ENCODE measurements around the gene SPSB3.

- TF ChIP-seq CTCF (IDR thresholded peaks at IDR 0.05) = no peak
- TF ChIP-seq POLR2A (IDR thresholded peaks at IDR 0.05) = no peak
Measured at GRCh38 chr16:1789643-1790045, 7.3 kb upstream of the SPSB3 start.
